Ovary (tissue), 9 donors: ENCODE data around the gene FBXL5. TPM values are rescaled to one million over a fixed set of nuclear protein-coding genes. Genes with fewer than 3 reads are reported as not detected.

ENCODE experiments used
- DNase-seq, 5 donors: peaks; one replicate each; pipeline ENCODE4 v3.0.0-alpha.2; 2019 to 2020
- H3K27ac ChIP-seq, 2 donors: fragments of 200-600 bp; one replicate each; pipeline versions ENCODE4 v1.5.1 to v1.8.0; 2019 to 2022
- H3K27me3 ChIP-seq: fragments of 200-600 bp; one replicate; pipeline ENCODE4 v1.8.0; 2022
- H3K36me3 ChIP-seq: fragments of 200-600 bp; sonication (generic); one replicate; pipeline ENCODE4 v1.5.1; 2019
- H3K4me1 ChIP-seq: one replicate; pipeline ENCODE4 v1.8.1; 2013; ENCODE audit warnings: mild to moderate bottlenecking, moderate library complexity; ENCODE audit not compliant: insufficient read depth
- H3K4me3 ChIP-seq: fragments of 200-600 bp; sonication (generic); one replicate; pipeline ENCODE4 v1.5.1; 2017
- H3K9me3 ChIP-seq, 2 donors: fragments of 200-600 bp in 1 of 2; sonication (generic) in 1 of 2; one replicate each; pipeline versions ENCODE4 v1.5.1 to v1.8.1; 2013 to 2019; ENCODE audit warnings: mild to moderate bottlenecking in 1 of 2, moderate library complexity in 1 of 2
- CTCF ChIP-seq, 3 donors: fragments of 450-650 bp in 2 of 3; fragments of 200-600 bp in 1 of 3; IDR thresholded peaks; one replicate each; pipeline versions ENCODE4 v1.5.1 to v1.8.0; 2016 to 2022; ENCODE audit warnings: antibody characterized with exemption in 3 of 3, mild to moderate bottlenecking in 1 of 3
- EP300 ChIP-seq: sonication (generic); formaldehyde crosslinking; IDR thresholded peaks from one replicate; pipeline ENCODE4 v1.6.1; 2017; ENCODE audit warnings: antibody characterized with exemption
- POLR2A ChIP-seq: fragments of 450-650 bp; IDR thresholded peaks from one replicate; pipeline ENCODE4 v1.6.1; 2017; ENCODE audit warnings: antibody characterized with exemption, mild to moderate bottlenecking, moderate library complexity
- WGBS, 3 donors: extraction: QIAGEN DNeasy Blood & Tissue Kit in 1 of 3; methylation state at CpG; one replicate each; pipeline versions ENCODE4 v1.1.5 to v1.1.7; 2013 to 2017; 5-methylcytosine and 5-hydroxymethylcytosine counted together
- intact Hi-C, 4 donors: fragments of 100-400 bp; cut with DNase I; formaldehyde crosslinking; loops; one replicate each; pipeline versions ENCODE4 v1.11.0 to v1.15.1; 2022 to 2023
- polyA plus RNA-seq, 2 donors: library from polyadenylated mRNA; stranded (reverse); fragments of 200-250 nt in 1 of 2; fragments of 350-450 nt in 1 of 2; fragmentation: Illumina TruSeq in 1 of 2; extraction: RNeasy Lipid Tissue Mini Kit (QIAGEN cat#74804) in 1 of 2; gene quantifications; one replicate each; pipeline ENCODE4 v1.2.3, GENCODE V29; 2013 to 2014
- total RNA-seq, 7 donors: library from RNA; depleted of rRNA in 2 of 7; stranded (reverse); fragments of >200 nt in 2 of 7; fragmentation: NEBNext Ultra II Directional in 3 of 7; extraction: Animal tissue kit (Norgen Biotek cat#: 25700) in 3 of 7; gene quantifications; one replicate each; pipeline versions ENCODE4 v1.1.0 to v1.2.4, GENCODE V29; 2016 to 2023
- donor health status: DM: no; HTN: no; CAD: no; lungs with moderate emphysema.
- donor health status: DM: no; HTN: no; CAD: no.
- donor health status: Bipolar disorder and iron deficiency.
- donor health status: DM: yes; HTN: yes; CAD: no.
- donor health status: DM: no; HTN: no; CAD: no.
- donor health status: DM: yes; HTN: yes; CAD: no.

FBXL5 gene
- total and polyA plus RNA-seq, 9 donors, result 68.7 to 104 (median 90.4) TPM

GRCh38 chr4:15598644-15599043, 56.5 kb downstream of the FBXL5 start:
- H3K27me3 ChIP-seq, result no peaks in the 10 kb centered on the region
- no peak overlapping the region for H3K4me3 ChIP-seq
- WGBS, 3 donors, result 90 to 94% (median 92%) methylated on average over 4 of the region's 4 CpGs
- DNase-seq, result no peak
- intact Hi-C loops, result no loop called here
- H3K36me3 ChIP-seq, result no peaks in the 10 kb centered on the region
- no peaks in the 10 kb centered on the region for H3K4me1 ChIP-seq
- H3K9me3 ChIP-seq, result no peaks in the 10 kb centered on the region
- H3K27ac ChIP-seq, result no peak overlapping the region
- TF ChIP-seq EP300 (no peak), POLR2A (no peak), CTCF (IDR thresholded peaks at IDR 0.05) (no peak)

- H3K27ac ChIP-seq, result no peak overlapping the region
- intact Hi-C loops, result no loop called here
- no peaks in the 10 kb centered on the region for H3K27me3 ChIP-seq
- no peak overlapping the region for H3K4me3 ChIP-seq
- no peaks in the 10 kb centered on the region for H3K36me3 ChIP-seq
- WGBS, 3 donors, result 72 to 79% (median 78%) methylated on average over 3 of the region's 3 CpGs
- no peaks in the 10 kb centered on the region for H3K4me1 ChIP-seq
- TF ChIP-seq CTCF (IDR thresholded peaks at IDR 0.05), result no peak
- TF ChIP-seq POLR2A, result no peak
- TF ChIP-seq EP300, result no peak
- no peak for DNase-seq
- H3K9me3 ChIP-seq, result no peaks in the 10 kb centered on the region
These were observed 62.4 kb downstream of the FBXL5 start for GRCh38 chr4:15592799-15593198.

GRCh38 chr4:15587649-15588048, 67.5 kb downstream of the FBXL5 start:
- Histone ChIP-seq H3K27me3 (no peaks in the 10 kb centered on the region), H3K36me3 (no peaks in the 10 kb centered on the region), H3K4me3 (no peak overlapping the region), H3K27ac (no peak overlapping the region), H3K4me1 (no peaks in the 10 kb centered on the region), H3K9me3 (no peaks in the 10 kb centered on the region)
- intact Hi-C loops, result no loop called here
- TF ChIP-seq EP300 (no peak), POLR2A (no peak), CTCF (IDR thresholded peaks at IDR 0.05) (no peak)
- WGBS, 3 donors, result 58 to 65% (median 60%) methylated on average over 3 of the region's 3 CpGs
- DNase-seq, result no peak

GRCh38 chr4:15586066-15586465, 69.1 kb downstream of the FBXL5 start:
- no peaks in the 10 kb centered on the region for H3K27me3 ChIP-seq
- 82 to 86% (median 85%) methylated on average over 1 of the region's 1 CpG for WGBS, 3 donors
- no peak for TF ChIP-seq CTCF (IDR thresholded peaks at IDR 0.05)
- no peak for TF ChIP-seq EP300
- TF ChIP-seq POLR2A, result no peak
- no peak overlapping the region for H3K4me3 ChIP-seq
- no peak overlapping the region for H3K27ac ChIP-seq
- H3K36me3 ChIP-seq, result no peaks in the 10 kb centered on the region
- no peak for DNase-seq
- no peaks in the 10 kb centered on the region for H3K9me3 ChIP-seq
- intact Hi-C loops, result no loop called here
- H3K4me1 ChIP-seq, result no peaks in the 10 kb centered on the region

- no peaks in the 10 kb centered on the region for H3K36me3 ChIP-seq
- no peak overlapping the region for H3K4me3 ChIP-seq
- no peaks in the 10 kb centered on the region for H3K4me1 ChIP-seq
- intact Hi-C loops, result no loop called here
- WGBS, 3 donors, result 95 to 98% (median 97%) methylated on average over 2 of the region's 2 CpGs
- no peaks in the 10 kb centered on the region for H3K9me3 ChIP-seq
- no peak overlapping the region for H3K27ac ChIP-seq
- DNase-seq, result no peak
- H3K27me3 ChIP-seq, result no peaks in the 10 kb centered on the region
- TF ChIP-seq EP300 (no peak), CTCF (IDR thresholded peaks at IDR 0.05) (no peak), POLR2A (no peak)
These were observed 69.8 kb downstream of the FBXL5 start for GRCh38 chr4:15585331-15585730.
